Parathyroid adenoma (tissue), 2 donors: ENCODE results near the gene PCCB.

Source experiments
- H2AFZ ChIP-seq: fragments of 300-600 bp; sonication (generic); one replicate; pipeline ENCODE4 v1.7.0; 2017; ENCODE audit warnings: antibody characterized with exemption, mild to moderate bottlenecking
- H3K27ac ChIP-seq: fragments of 300-600 bp; sonication (generic); one replicate; pipeline ENCODE4 v1.7.0; 2017
- H3K27me3 ChIP-seq: fragments of 300-600 bp; sonication (generic); one replicate; pipeline ENCODE4 v1.7.0; 2017; ENCODE audit warnings: low read length; ENCODE audit not compliant: control insufficient read depth, insufficient read depth
- H3K36me3 ChIP-seq: fragments of 300-600 bp; sonication (generic); one replicate; pipeline ENCODE4 v1.7.0; 2017; ENCODE audit warnings: low read length; ENCODE audit not compliant: control insufficient read depth, insufficient read depth
- H3K4me1 ChIP-seq: fragments of 300-600 bp; sonication (generic); one replicate; pipeline ENCODE4 v1.7.0; 2017; ENCODE audit warnings: control low read depth
- H3K4me2 ChIP-seq: fragments of 300-600 bp; sonication (generic); one replicate; pipeline ENCODE4 v1.7.0; 2017; ENCODE audit warnings: low read length
- H3K4me3 ChIP-seq: fragments of 300-600 bp; sonication (generic); one replicate; pipeline ENCODE4 v1.7.0; 2017; ENCODE audit warnings: low read depth, low read length
- H3K79me2 ChIP-seq: fragments of 300-600 bp; sonication (generic); one replicate; pipeline ENCODE4 v1.7.0; 2017; ENCODE audit warnings: control low read depth
- H3K9ac ChIP-seq: fragments of 300-600 bp; sonication (generic); one replicate; pipeline ENCODE4 v1.7.0; 2017; ENCODE audit warnings: mild to moderate bottlenecking
- H3K9me3 ChIP-seq: fragments of 300-600 bp; sonication (generic); one replicate; pipeline ENCODE4 v1.7.0; 2017; ENCODE audit warnings: low read length; ENCODE audit not compliant: control insufficient read depth
- TF ChIP-seq, protein P1 (sequence below): fragments of 300-600 bp; sonication (generic); IDR thresholded peaks from one replicate; pipeline ENCODE4 v1.7.0; 2017; ENCODE audit warnings: antibody characterized with exemption, mild to moderate bottlenecking
- donor health status: primary hyperparathyroidism.

PCCB gene

DNA sequence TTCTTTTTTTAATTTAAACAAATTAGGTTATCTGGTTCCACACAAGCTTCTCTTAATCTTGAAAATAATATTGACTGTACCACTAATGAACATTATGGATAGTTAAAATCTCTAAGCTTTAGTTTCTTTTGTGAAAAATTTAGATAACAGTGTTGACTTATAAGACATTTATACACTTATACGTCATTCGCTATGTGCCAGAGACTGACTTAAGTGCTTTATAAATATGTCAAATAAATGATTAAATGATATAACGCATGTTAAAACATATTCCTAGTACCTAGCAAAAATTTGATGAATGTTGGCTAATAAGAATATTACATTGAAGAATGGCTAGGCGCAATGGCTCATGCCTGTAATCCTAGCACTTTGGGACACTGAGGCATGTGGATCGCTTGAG is 96.3 kb downstream of the PCCB start:
- Histone ChIP-seq H3K9me3 (no peaks in the 10 kb centered on the region), H3K4me1 (no peaks in the 10 kb centered on the region), H3K27me3 (no peaks in the 10 kb centered on the region), H3K9ac (no peak overlapping the region), H3K4me3 (no peak overlapping the region), H3K36me3 (no peaks in the 10 kb centered on the region), H3K4me2 (no peak overlapping the region), H2AFZ (no peak overlapping the region), H3K27ac (no peak overlapping the region), H3K79me2 (no peaks in the 10 kb centered on the region)
- TF ChIP-seq, protein P1, sequence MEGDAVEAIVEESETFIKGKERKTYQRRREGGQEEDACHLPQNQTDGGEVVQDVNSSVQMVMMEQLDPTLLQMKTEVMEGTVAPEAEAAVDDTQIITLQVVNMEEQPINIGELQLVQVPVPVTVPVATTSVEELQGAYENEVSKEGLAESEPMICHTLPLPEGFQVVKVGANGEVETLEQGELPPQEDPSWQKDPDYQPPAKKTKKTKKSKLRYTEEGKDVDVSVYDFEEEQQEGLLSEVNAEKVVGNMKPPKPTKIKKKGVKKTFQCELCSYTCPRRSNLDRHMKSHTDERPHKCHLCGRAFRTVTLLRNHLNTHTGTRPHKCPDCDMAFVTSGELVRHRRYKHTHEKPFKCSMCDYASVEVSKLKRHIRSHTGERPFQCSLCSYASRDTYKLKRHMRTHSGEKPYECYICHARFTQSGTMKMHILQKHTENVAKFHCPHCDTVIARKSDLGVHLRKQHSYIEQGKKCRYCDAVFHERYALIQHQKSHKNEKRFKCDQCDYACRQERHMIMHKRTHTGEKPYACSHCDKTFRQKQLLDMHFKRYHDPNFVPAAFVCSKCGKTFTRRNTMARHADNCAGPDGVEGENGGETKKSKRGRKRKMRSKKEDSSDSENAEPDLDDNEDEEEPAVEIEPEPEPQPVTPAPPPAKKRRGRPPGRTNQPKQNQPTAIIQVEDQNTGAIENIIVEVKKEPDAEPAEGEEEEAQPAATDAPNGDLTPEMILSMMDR: no peak

DNA sequence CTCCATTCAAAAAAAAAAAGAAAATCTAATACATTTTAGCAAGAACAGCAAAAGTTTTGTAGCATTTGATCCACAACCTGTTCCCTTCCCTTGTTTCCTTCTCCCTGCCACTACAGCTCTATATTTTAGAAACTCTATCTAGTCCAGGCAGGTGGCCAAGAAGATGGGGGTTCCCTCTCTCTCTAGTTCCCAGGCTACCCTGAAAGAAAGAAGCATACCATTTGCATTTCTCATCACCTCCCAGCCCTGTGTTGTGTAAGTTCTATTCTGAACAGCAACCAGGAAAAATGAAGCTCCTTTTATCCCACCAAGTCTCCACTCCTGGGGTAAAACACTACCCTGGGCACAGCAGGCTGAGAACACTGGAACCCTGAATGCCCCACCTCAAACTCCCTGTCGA is 100.0 kb downstream of the PCCB start:
- Histone ChIP-seq H3K79me2 (no peaks in the 10 kb centered on the region), H3K9me3 (no peaks in the 10 kb centered on the region), H3K4me2 (no peak overlapping the region), H3K4me3 (no peak overlapping the region), H2AFZ (no peak overlapping the region), H3K27ac (no peak overlapping the region), H3K36me3 (no peaks in the 10 kb centered on the region), H3K4me1 (no peaks in the 10 kb centered on the region), H3K27me3 (no peaks in the 10 kb centered on the region), H3K9ac (no peak overlapping the region)
- TF ChIP-seq, protein P1: no peak

DNA sequence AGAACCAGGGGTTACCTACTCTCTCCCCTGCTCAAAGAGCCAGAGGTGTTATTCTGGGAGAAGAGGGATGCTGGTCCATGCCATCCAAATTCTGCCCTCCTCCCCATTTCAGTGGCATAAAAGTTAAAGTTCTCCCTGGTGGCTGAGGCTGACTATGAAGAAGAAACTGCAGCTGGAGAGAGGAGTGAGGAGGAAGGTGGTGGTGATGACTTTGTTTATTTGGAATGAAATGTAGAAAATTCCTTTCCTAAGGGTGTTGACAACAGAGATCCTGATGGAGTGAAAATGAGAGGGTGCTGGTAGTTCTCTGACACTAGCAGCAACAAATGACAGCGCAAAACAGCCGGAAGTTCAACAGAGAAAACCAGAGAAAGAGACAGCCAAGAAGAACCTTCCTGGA is 100.4 kb downstream of the PCCB start:
- Histone ChIP-seq H3K36me3 (no peaks in the 10 kb centered on the region), H2AFZ (no peak overlapping the region), H3K27me3 (no peaks in the 10 kb centered on the region), H3K9ac (no peak overlapping the region), H3K9me3 (no peaks in the 10 kb centered on the region), H3K27ac (no peak overlapping the region), H3K79me2 (no peaks in the 10 kb centered on the region), H3K4me1 (no peaks in the 10 kb centered on the region), H3K4me2 (no peak overlapping the region), H3K4me3 (no peak overlapping the region)
- TF ChIP-seq, protein P1: no peak

DNA sequence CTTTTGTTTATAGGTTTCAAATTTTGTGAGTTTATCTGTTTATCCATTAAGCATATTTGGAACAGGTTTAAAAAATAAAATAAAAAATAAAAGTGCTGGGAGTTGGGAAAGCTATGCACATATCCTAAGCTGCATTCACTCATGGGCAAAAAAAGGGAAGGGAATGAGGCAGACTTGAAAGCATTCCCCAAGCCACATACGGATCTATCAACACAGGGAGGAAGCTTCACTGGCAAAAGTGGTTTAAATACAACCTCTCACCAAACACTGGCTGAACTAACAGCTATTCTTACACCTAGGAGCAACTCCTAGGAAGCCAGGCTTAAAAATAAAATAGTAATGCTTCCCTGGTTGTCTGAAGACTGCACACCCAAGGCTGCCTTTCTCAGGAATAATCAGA is 101.2 kb downstream of the PCCB start:
- Histone ChIP-seq H3K79me2 (no peaks in the 10 kb centered on the region), H3K9ac (no peak overlapping the region), H3K4me1 (no peaks in the 10 kb centered on the region), H3K27me3 (no peaks in the 10 kb centered on the region), H3K4me3 (no peak overlapping the region), H2AFZ (no peak overlapping the region), H3K36me3 (no peaks in the 10 kb centered on the region), H3K9me3 (no peaks in the 10 kb centered on the region), H3K27ac (no peak overlapping the region), H3K4me2 (no peak overlapping the region)
- TF ChIP-seq, protein P1: no peak

DNA sequence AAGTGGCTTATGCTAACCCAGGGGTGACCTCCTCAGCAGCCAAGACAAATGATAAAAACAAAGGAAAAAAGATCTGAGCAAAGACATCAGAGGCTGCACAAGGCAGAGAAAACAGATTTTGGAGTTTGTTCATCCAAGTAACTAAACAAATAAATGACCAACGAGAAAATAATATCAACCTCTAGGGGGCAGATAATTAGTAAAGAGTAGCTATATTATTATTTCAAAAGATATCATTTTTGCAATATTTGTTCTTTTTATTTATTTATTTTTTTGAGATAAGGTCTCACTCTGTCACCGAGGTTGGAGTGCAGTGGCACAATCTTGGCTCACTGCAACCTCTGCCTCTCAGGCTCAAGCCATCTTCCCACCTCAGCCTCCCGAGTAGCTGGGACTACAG is 101.8 kb downstream of the PCCB start:
- no peaks in the 10 kb centered on the region for H3K79me2 ChIP-seq
- H3K9ac ChIP-seq: no peak overlapping the region
- no peak overlapping the region for H3K27ac ChIP-seq
- TF ChIP-seq, protein P1: no peak
- no peak overlapping the region for H3K4me2 ChIP-seq
- H3K4me3 ChIP-seq: no peak overlapping the region
- H3K27me3 ChIP-seq: no peaks in the 10 kb centered on the region
- no peaks in the 10 kb centered on the region for H3K9me3 ChIP-seq
- H2AFZ ChIP-seq: no peak overlapping the region
- H3K36me3 ChIP-seq: no peaks in the 10 kb centered on the region
- H3K4me1 ChIP-seq: no peaks in the 10 kb centered on the region
